ENCODE data around the gene METAP2.

METAP2 gene

DNA sequence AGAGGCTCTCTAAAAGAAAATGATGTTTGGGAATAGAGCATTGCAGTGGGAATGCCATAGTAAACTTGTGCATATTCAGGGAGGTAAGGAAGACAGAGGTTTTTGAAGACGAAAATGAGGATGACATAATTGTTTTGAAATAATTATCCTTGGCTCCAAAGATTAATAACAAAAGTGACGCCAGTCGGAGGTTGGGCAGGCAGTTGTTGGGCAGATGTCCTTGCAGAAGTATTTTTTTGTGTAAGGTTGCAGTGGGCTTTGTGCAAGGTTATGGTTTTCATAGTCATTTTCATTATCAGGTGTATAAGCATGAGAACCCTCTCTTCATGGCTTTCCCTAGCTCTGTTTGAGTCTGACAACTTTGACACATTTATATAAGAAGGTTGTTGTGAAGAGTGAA is 35.3 kb downstream of the METAP2 start:
- no peak for DNase-seq (ENCODE audit: insufficient read length, low spot score)
- FAIRE-seq = no peak

GRCh38 chr12:95511977-95512376 is 38.0 kb downstream of the METAP2 start:
- DNase-seq (ENCODE audit: insufficient read length, low spot score) = no peak
- FAIRE-seq = no peak

- no peak for FAIRE-seq
- DNase-seq (ENCODE audit: insufficient read length, low spot score) = no peak
These were observed 39.6 kb downstream of the METAP2 start for GRCh38 chr12:95513599-95513998.

- no peak for FAIRE-seq
- no peak for DNase-seq (ENCODE audit: insufficient read length, low spot score)
These were observed 41.2 kb downstream of the METAP2 start for GRCh38 chr12:95515197-95515596.

DNA sequence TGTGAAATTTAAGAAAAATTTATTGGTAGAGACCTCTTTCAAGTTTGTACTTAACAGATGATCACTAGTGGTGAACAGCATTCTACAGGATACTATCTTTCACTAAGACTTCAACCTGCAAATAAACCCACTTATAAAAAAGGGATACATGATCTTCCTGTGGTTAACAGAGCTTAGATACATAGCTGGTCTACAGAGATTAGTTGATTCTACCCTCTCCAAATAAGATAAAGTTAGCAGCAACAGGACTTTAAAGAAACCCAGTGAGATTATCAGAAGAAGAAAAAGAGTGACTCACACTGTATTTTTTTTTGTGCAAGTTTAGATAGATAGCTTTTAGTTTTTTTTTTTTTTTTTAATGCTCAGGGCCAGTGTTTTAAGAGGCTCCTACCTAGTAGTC is 42.8 kb downstream of the METAP2 start:
- FAIRE-seq (peak; percentile 33), DNase-seq (ENCODE audit: insufficient read length, low spot score) (no peak)

- no peak for DNase-seq (ENCODE audit: insufficient read length, low spot score)
- no peak for FAIRE-seq
These were observed 43.3 kb downstream of the METAP2 start for GRCh38 chr12:95517246-95517645.

GRCh38 chr12:95518944-95519343 is 45.0 kb downstream of the METAP2 start:
- no peak for FAIRE-seq

DNA sequence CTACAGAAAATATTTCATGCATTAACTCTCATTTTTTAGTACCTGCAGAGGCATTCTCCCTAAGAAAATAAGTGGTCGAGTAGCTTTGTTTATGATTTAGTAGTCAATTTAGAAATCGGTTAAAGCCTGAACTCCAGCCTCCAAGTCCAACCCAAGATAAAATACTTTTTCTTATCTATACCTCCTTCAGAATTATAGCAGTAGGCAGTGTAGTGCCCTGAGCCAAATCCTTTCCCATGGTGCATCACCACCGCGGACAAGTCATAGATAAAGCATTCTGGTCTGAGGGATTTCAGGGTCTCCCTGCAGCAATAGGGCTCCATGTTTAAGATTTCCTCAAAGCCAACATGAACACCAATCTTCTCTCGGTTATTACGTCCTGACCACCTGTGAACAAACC is 46.9 kb downstream of the METAP2 start:
- FAIRE-seq (no peak), DNase-seq (ENCODE audit: insufficient read length, low spot score) (no peak)

More at GRCh38 chr12:95518944-95519343, 45.0 kb downstream of the METAP2 start:
- no peak for DNase-seq (ENCODE audit: insufficient read length, low spot score)

GRCh38 chr12:95522692-95523091 is 48.7 kb downstream of the METAP2 start:
- FAIRE-seq = no peak
- no peak for DNase-seq (ENCODE audit: insufficient read length, low spot score)

DNA sequence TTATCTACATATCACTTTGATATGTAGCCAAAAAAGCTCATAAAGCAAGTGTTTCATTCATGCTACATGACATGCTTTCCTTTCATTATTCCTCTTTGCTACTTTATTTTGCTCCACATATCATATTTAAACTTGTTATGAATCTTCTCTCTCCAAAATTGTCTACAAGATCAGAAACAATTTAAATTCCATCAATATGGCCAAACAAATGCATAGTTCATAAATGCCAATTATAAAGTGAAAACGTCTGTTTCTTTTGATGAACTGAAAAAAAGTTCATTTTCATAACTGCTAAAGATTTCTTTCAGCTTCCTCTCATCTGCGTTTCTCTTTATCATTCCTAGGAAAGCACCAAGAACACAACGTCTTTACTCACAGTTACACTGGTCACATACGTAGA is 54.5 kb downstream of the METAP2 start:
- DNase-seq (ENCODE audit: insufficient read length, low spot score) (no peak), FAIRE-seq (no peak)

DNA sequence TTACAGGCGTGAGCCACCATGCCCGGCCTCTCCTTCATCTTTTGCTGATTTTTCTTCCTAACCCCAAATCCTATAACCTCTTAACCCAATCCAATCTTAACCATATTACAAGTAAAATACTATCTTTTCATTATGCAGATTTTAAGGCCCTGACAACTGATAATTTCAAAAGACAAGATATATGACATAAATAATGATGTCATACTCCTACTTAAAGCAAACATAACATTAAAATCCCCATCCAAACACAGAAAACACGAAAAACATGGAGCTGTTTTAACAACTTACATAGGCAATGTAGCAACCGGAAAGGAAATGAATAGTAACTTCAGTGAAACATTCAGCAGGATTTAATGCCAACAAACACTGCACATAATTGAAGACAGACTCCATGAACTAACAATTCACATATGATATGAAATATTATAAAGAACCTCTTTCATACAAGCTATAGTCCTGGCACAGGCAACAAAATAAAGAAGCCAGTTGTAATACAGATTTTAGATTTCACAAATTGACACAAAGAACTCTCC is 55.8 kb downstream of the METAP2 start:
- FAIRE-seq = no peak
- DNase-seq (ENCODE audit: insufficient read length, low spot score) = no peak

GRCh38 chr12:95532851-95533250 is 58.9 kb downstream of the METAP2 start:
- FAIRE-seq (no peak), DNase-seq (ENCODE audit: insufficient read length, low spot score) (no peak)

- DNase-seq (ENCODE audit: insufficient read length, low spot score) = no peak
- FAIRE-seq = no peak
These were observed 60.0 kb downstream of the METAP2 start for GRCh38 chr12:95533985-95534384.

GRCh38 chr12:95538006-95538405 is 64.1 kb downstream of the METAP2 start:
- no peak for FAIRE-seq

DNA sequence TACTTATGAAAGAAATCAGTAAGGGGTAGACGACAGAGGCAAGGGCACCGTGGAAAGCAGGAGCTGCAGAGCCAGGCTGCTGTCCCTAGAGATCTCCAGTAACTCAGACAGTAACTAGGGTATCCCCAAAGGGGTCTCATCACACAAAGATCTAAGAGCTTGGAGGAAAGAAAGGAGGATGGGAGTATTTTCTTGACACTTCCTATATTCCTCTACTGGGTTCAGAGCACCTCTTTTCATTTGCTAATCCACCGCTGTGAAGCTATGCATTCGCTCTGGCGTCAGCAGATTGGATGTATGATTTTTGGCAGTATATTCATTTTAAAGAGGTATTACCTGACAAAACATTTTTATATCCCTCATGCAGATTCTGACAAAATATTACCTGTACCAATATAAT is 64.7 kb downstream of the METAP2 start:
- FAIRE-seq (no peak), DNase-seq (ENCODE audit: insufficient read length, low spot score) (no peak)

More at GRCh38 chr12:95538006-95538405, 64.1 kb downstream of the METAP2 start:
- no peak for DNase-seq (ENCODE audit: insufficient read length, low spot score)

- FAIRE-seq (no peak), DNase-seq (ENCODE audit: insufficient read length, low spot score) (no peak)
These were observed 67.5 kb downstream of the METAP2 start for GRCh38 chr12:95541436-95541835.

GRCh38 chr12:95543305-95543704 is 69.4 kb downstream of the METAP2 start:
- DNase-seq (ENCODE audit: insufficient read length, low spot score) = no peak
- no peak for FAIRE-seq

DNA sequence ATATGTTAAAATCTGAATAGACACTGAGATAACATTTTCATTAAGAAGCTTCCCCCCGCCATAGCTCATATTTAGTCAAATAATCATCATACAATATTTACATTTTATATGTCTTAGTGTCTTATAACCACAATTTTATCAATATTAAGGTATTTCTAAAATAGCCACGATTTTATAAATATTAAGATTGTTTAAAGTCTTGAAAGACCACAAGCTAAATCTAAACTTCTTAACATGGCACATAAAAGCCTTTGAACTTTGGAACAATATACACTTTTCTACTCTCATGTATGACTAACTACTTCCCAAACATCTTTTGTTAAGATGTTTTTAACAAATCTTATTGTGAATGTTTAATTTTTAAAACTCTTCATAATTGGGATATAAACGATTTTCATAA is 70.8 kb downstream of the METAP2 start:
- DNase-seq (ENCODE audit: insufficient read length, low spot score) (no peak), FAIRE-seq (no peak)

DNA sequence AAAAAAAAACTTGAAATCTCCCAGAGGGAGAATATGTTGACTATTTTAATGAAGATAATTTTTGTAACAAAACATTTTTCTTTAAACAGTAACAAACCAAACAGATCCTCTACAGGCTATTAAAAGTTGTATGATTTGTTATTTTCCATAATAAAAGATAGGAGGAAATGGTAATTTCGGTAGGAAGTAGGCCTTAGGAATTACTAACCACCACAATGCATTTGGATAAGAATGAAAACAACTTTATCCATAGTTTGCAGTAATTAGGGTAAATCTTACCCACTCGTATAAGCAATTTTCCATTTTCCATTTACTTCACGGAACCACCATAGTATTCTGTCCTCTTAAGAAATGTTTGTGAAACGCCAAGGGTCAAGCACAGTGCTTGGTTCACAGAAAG is 71.4 kb downstream of the METAP2 start:
- no peak for FAIRE-seq
- no peak for DNase-seq (ENCODE audit: insufficient read length, low spot score)

GRCh38 chr12:95545731-95546490 is 72.0 kb downstream of the METAP2 start:
- DNase-seq (ENCODE audit: insufficient read length, low spot score) (no peak), FAIRE-seq (no peak)

DNA sequence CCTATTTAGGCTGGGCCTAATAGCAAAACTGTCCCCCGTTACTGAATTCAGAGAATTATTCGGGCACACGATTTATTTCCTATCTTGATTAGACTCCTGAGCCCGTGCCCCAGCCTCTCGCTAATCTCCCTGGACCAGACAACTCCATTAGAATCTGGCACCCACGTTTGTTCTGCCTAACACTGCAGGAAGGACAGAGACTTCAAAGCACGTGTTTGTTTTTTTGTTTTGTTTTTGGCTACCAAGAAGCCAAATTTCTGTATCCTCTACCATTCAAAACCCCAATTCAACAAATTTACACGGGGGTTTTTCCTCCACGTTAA is 72.5 kb downstream of the METAP2 start:
- FAIRE-seq = no peak
- no peak for DNase-seq (ENCODE audit: insufficient read length, low spot score)

DNA sequence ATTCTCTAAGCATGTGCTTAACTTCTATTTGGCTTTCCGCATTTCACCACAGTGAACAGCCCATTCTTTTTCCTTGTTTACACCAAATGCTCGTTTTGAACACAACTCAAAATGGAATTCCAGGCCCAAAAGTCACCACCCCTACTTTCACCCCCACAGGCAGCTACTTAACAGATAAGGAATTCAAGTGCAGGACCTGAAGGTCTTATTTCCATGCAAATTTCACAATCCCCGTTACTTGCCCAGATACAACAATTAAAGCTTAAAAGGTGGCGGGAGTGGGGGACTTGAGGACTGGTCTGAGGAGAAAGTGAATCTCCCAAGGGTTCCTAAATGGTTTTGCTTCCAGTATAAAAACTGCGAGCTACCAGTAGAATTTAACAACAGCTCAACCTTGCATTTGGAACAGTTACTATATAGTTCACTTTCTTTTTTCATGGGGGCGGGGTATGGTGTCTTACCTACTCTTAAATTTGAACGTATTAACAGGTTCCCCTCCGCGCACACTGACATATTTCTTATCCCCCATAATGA is 73.6 kb downstream of the METAP2 start:
- no peak for DNase-seq (ENCODE audit: insufficient read length, low spot score)
- no peak for FAIRE-seq
